IMR-90 (cell line): Measurements from ENCODE around the gene CD72. TPM values are rescaled to one million over a fixed set of nuclear protein-coding genes. Genes with fewer than 3 reads are reported as not detected.

Experiments
- ATAC-seq: fragments of 200-7000 bp; cut with Tn5 transposase; 2 replicates; pipeline ENCODE4 v1.9.1; 2020; ENCODE audit warnings: low read depth, mild to moderate bottlenecking, moderate library complexity
- BruUV-seq: library from RNA; stranded (reverse); fragments of 400-500 nt; replicated peaks from 2 replicates; lab custom pipeline; 2021; lab: Mats Ljungman, UMichigan
- CTCF ChIA-PET: fragments of 300-600 bp; formaldehyde crosslinking; extraction: SDS; loops from one replicate; lab custom pipeline; 2021; ENCODE audit warnings: antibody characterized with exemption; lab: Yijun Ruan, JAX
- POLR2A ChIA-PET: fragments of 300-600 bp; sonication (Branson Sonifier 250); formaldehyde crosslinking; loops from one replicate; lab custom pipeline; 2022; ENCODE audit warnings: antibody characterized with exemption; ENCODE audit not compliant: unreplicated experiment; lab: Charles Lee
- DNase-seq: peaks from one replicate; pipeline ENCODE4 v3.0.0; 2013
- H2AFZ ChIP-seq: replicated peaks from 2 replicates; pipeline ENCODE3; 2013; ENCODE audit warnings: low read length, mild to moderate bottlenecking; ENCODE audit not compliant: poor library complexity
- H2AK5ac ChIP-seq: 2 replicates; pipeline ENCODE4 v1.6.1; 2013; ENCODE audit warnings: low read depth, low read length, inconsistent platforms
- H2AK9ac ChIP-seq: replicated peaks from 2 replicates; pipeline ENCODE3; 2013; ENCODE audit warnings: mild to moderate bottlenecking, low read depth, low read length, moderate library complexity; ENCODE audit not compliant: poor library complexity
- H2BK120ac ChIP-seq: 2 replicates; pipeline ENCODE4 v1.6.1; 2013; ENCODE audit warnings: low read depth, low read length, inconsistent platforms
- H2BK15ac ChIP-seq: 3 replicates; pipeline ENCODE4 v1.6.1; 2013; ENCODE audit warnings: low read depth, low read length, inconsistent platforms
- H2BK20ac ChIP-seq: 2 replicates; pipeline ENCODE4 v1.6.1; 2013; ENCODE audit warnings: low read depth, mild to moderate bottlenecking, inconsistent platforms, low read length, moderate library complexity
- H2BK5ac ChIP-seq: 2 replicates; pipeline ENCODE4 v1.6.1; 2013; ENCODE audit warnings: mild to moderate bottlenecking, low read depth, low read length, inconsistent platforms; ENCODE audit not compliant: poor library complexity, severe bottlenecking
- H3K14ac ChIP-seq: replicated peaks from 2 replicates; pipeline ENCODE4 v1.6.1; 2013; ENCODE audit warnings: low read depth, low read length, inconsistent platforms
- H3K18ac ChIP-seq: 2 replicates; pipeline ENCODE4 v1.6.1; 2013; ENCODE audit warnings: low read depth, low read length, control low read depth
- H3K23ac ChIP-seq: 2 replicates; pipeline ENCODE4 v1.6.1; 2013; ENCODE audit warnings: low read depth, low read length, inconsistent platforms
- H3K27ac ChIP-seq: 2 replicates; pipeline ENCODE4 v1.5.1; 2013; ENCODE audit warnings: mild to moderate bottlenecking, control low read depth, low read length; ENCODE audit not compliant: insufficient read depth
- H3K27me3 ChIP-seq: 2 replicates; pipeline ENCODE4 v1.6.1; 2013; ENCODE audit warnings: low read length; ENCODE audit not compliant: control insufficient read depth, insufficient read depth
- H3K36me3 ChIP-seq: 2 replicates; pipeline ENCODE4 v1.6.1; 2013; ENCODE audit warnings: low read length, mixed read lengths; ENCODE audit not compliant: control insufficient read depth, insufficient read depth
- H3K4ac ChIP-seq: 2 replicates; pipeline ENCODE4 v1.6.1; 2013; ENCODE audit warnings: low read depth, low read length, inconsistent platforms
- H3K4me1 ChIP-seq: 2 replicates; pipeline ENCODE4 v1.6.1; 2013; ENCODE audit warnings: low read length, mixed read lengths; ENCODE audit not compliant: control insufficient read depth, insufficient read depth
- H3K4me2 ChIP-seq: 2 replicates; pipeline ENCODE4 v1.6.1; 2013; ENCODE audit warnings: low read depth, mild to moderate bottlenecking, control low read depth, low read length, moderate library complexity
- H3K4me3 ChIP-seq: 2 replicates; pipeline ENCODE4 v1.5.1; 2013; ENCODE audit warnings: low read depth, mild to moderate bottlenecking, control low read depth, low read length, moderate library complexity; ENCODE audit not compliant: insufficient read depth
- H3K56ac ChIP-seq: 2 replicates; pipeline ENCODE4 v1.6.1; 2013; ENCODE audit warnings: low read length, inconsistent platforms; ENCODE audit not compliant: insufficient read depth; ENCODE audit errors: extremely low read depth
- H3K79me1 ChIP-seq, 2 experiments: 2 replicates each; pipeline ENCODE4 v1.6.1; 2013; ENCODE audit warnings: low read length in 2 of 2, inconsistent platforms in 1 of 2, low read depth in 1 of 2
- H3K9ac ChIP-seq: 2 replicates; pipeline ENCODE4 v1.6.1; 2013; ENCODE audit warnings: low read depth, low read length, control low read depth
- H3K9me1 ChIP-seq: 2 replicates; pipeline ENCODE4 v1.6.1; 2013; ENCODE audit warnings: low read length, inconsistent platforms; ENCODE audit not compliant: insufficient read depth
- H3K9me3 ChIP-seq: 2 replicates; pipeline ENCODE4 v1.6.1; 2013; ENCODE audit warnings: low read length; ENCODE audit not compliant: control insufficient read depth, insufficient read depth
- H4K20me1 ChIP-seq: 2 replicates; pipeline ENCODE4 v1.6.1; 2013; ENCODE audit warnings: low read length, inconsistent platforms; ENCODE audit not compliant: insufficient read depth
- H4K5ac ChIP-seq: 2 replicates; pipeline ENCODE4 v1.6.1; 2013; ENCODE audit warnings: mild to moderate bottlenecking, low read depth, low read length, control low read depth
- H4K8ac ChIP-seq, 2 experiments: 2 replicates each; pipeline ENCODE4 v1.6.1; 2013; ENCODE audit warnings: low read depth in 2 of 2, low read length in 2 of 2, control low read depth in 1 of 2, inconsistent platforms in 1 of 2
- H4K91ac ChIP-seq: 2 replicates; pipeline ENCODE4 v1.6.1; 2013; ENCODE audit warnings: low read depth, low read length, inconsistent platforms; ENCODE audit not compliant: insufficient read depth
- BHLHE40 ChIP-seq: fragments of 150-350 bp; IDR thresholded peaks from 2 replicates; pipeline ENCODE4 v1.6.1; 2016; ENCODE audit warnings: mild to moderate bottlenecking, low read depth, low read length
- CEBPB ChIP-seq: IDR thresholded peaks from 2 replicates; pipeline ENCODE4 v1.6.1; 2012; ENCODE audit warnings: low read depth, low read length, improper control_type of control experiment
- CHD1 ChIP-seq: IDR thresholded peaks from 2 replicates; pipeline ENCODE4 v1.6.1; 2012; ENCODE audit warnings: low read depth, low read length, improper control_type of control experiment
- FOS ChIP-seq: fragments of 150-350 bp; IDR thresholded peaks from 2 replicates; pipeline ENCODE4 v1.6.1; 2016; ENCODE audit warnings: low read depth, low read length
- MAZ ChIP-seq: IDR thresholded peaks from 2 replicates; pipeline ENCODE4 v1.6.1; 2012; ENCODE audit warnings: low read depth, mild to moderate bottlenecking, low read length, improper control_type of control experiment, moderate library complexity, borderline replicate concordance
- MXI1 ChIP-seq: IDR thresholded peaks from 2 replicates; pipeline ENCODE4 v1.6.1; 2012; ENCODE audit warnings: low read depth, mild to moderate bottlenecking, low read length, moderate library complexity, borderline replicate concordance
- NFE2L2 ChIP-seq: fragments of 150-350 bp; IDR thresholded peaks from 2 replicates; pipeline ENCODE4 v1.6.1; 2016; ENCODE audit warnings: low read depth, mild to moderate bottlenecking, low read length
- POLR2A ChIP-seq: IDR thresholded peaks from 2 replicates; pipeline ENCODE4 v1.6.1; 2012; ENCODE audit warnings: mild to moderate bottlenecking, low read depth, low read length
- RCOR1 ChIP-seq: IDR thresholded peaks from 2 replicates; pipeline ENCODE4 v1.6.1; 2012; ENCODE audit warnings: mild to moderate bottlenecking, low read length, improper control_type of control experiment; ENCODE audit not compliant: insufficient replicate concordance
- RFX5 ChIP-seq: IDR thresholded peaks from 2 replicates; pipeline ENCODE4 v1.8.0; 2012; ENCODE audit warnings: low read depth, mild to moderate bottlenecking, low read length, moderate library complexity
- SMC3 ChIP-seq: fragments of 150-350 bp; IDR thresholded peaks from 2 replicates; pipeline ENCODE4 v1.6.1; 2016; ENCODE audit warnings: low read depth, mild to moderate bottlenecking, antibody characterized with exemption, low read length, moderate library complexity
- WGBS, 2 experiments: methylation state at CpG; one replicate each; pipeline versions ENCODE4 v1.1.5 to v1.1.7; 2013; ENCODE audit warnings: missing lambda C conversion rate in 2 of 2; ENCODE audit not compliant: insufficient read length in 1 of 2; ENCODE audit errors: extremely low coverage in 2 of 2; 5-methylcytosine and 5-hydroxymethylcytosine counted together
- dilution Hi-C: fragments of 300-500 bp; cut with HindIII; formaldehyde crosslinking; loops from one replicate; pipeline ENCODE4 v1.14.3; 2018; ENCODE audit warnings: low sequenced_read_pairs; ENCODE audit not compliant: unreplicated experiment
- in situ Hi-C: fragments of 300-500 bp; cut with MboI; formaldehyde crosslinking; loops from 3 replicates; pipeline ENCODE4 v1.14.3; 2019; ENCODE audit warnings: low sequenced_read_pairs, inconsistent platforms, mixed read lengths
- intact Hi-C: fragments of 100-400 bp; cut with micrococcal nuclease; formaldehyde crosslinking; loops from 2 replicates; pipeline ENCODE4 v1.10.0; 2022
- polyA plus RNA-seq, 3 experiments: library from polyadenylated mRNA; depleted of rRNA; stranded (reverse); fragments of >200 nt; gene quantifications; 2 replicates each; pipeline ENCODE4 v1.2.3, GENCODE V29; 2012; ENCODE audit warnings: low replicate concordance in 1 of 3
- total RNA-seq: library from RNA; depleted of rRNA; stranded (reverse); fragments of >200 nt; gene quantifications from 2 replicates; pipeline ENCODE4 v1.2.3, GENCODE V29; 2012
- TF ChIP-seq, protein P1 (sequence below): conservative IDR thresholded peaks from 2 replicates; pipeline ENCODE4 v1.5.1; 2012; ENCODE audit warnings: mild to moderate bottlenecking, low read depth, low read length, improper control_type of control experiment
- TF ChIP-seq, protein P2 (sequence below): fragments of 150-350 bp; IDR thresholded peaks from 2 replicates; pipeline ENCODE4 v1.6.1; 2017; ENCODE audit warnings: mild to moderate bottlenecking, antibody characterized with exemption, low read length, low read depth
- TF ChIP-seq, protein P3 (sequence below): fragments of 150-350 bp; IDR thresholded peaks from 2 replicates; pipeline ENCODE4 v1.6.1; 2016; ENCODE audit warnings: low read depth, mild to moderate bottlenecking, low read length, moderate library complexity, borderline replicate concordance

The CD72 gene
- total and polyA plus RNA-seq, 2 of the 4 experiments (the other 2 are of a cell fraction), result 0.36 to 0.58 TPM

DNA sequence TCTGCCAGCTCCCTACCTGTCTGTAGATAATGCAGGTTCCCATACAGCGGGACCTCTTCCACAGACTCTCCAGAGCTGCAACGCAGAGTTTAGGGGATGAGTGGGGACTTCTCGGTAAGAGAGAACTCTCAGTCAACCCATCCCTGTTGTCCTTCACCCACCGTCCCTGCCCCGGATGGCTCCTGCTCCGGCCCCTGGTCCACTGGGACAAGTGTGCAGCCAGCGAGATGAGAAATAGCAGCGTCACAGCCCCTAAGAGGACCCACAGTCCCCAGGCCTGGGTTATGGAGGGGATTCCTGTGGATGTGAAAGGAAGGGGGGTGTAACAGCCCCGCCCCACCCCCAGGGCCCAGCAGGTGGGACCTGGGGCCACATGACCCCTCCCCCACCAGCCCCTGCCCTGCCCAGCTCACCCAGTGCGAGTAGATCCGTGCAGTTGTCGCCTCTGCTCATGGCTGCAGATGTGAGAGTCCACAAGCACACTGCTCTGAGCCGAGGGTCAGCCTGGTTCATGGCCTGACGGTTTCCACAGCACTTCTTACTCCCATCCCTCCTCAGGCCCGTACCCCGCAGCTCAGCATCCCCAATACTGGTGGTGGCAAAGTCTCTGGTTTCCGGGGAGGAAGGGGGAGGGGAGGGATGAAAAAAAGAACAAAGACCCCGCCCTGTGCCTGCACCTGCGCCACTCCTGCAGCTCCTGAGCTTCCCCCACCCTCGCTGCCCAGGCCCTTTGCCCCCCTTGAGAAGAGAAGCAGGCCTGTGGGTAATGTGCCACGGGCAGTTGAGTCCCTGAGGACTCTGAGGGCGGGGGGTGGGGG is 32.3 kb upstream of the CD72 start, which contains the start of gene SIT1:
TSS of gene SIT1 (minus strand) at position 591 of the 818 bp plus-strand sequence. CDS start at position 513, 78 bp downstream.
- Histone ChIP-seq H3K18ac (no peak within 1 kb of the TSS), H3K23ac (no peak within 1 kb of the TSS), H3K27me3 (no peaks in the 10 kb centered on the region), H4K20me1 (no peaks in the 10 kb centered on the region), H3K9me3 (no peaks in the 10 kb centered on the region), H3K4ac (no peak within 1 kb of the TSS), H2AK5ac (no peak within 1 kb of the TSS), H3K14ac (no peak within 1 kb of the TSS), H2BK5ac (no peak within 1 kb of the TSS), H4K91ac (no peak within 1 kb of the TSS; the same call in 1 of the 2 replicates), H3K79me1 (0 out of 4 replicates have a peak, but pooled peaks cover 0 to 4% of the 10 kb centered on the region in 2 experiments), H3K4me1 (peaks cover 14% of the 10 kb centered on the region), H2BK15ac (no peak within 1 kb of the TSS), H3K56ac (no peak within 1 kb of the TSS), H2BK20ac (no peak within 1 kb of the TSS), H3K36me3 (no peaks in the 10 kb centered on the region), H3K4me2 (no peak within 1 kb of the TSS), H3K27ac (no peak within 1 kb of the TSS), H3K9ac (no peak within 1 kb of the TSS), H2BK120ac (no peak within 1 kb of the TSS), H3K9me1 (peaks cover 4% of the 10 kb centered on the region; the same call in 1 of the 2 replicates), H2AK9ac (peak within 1 kb of the TSS; percentile 39), H4K5ac (no peak within 1 kb of the TSS), H3K4me3 (no peak within 1 kb of the TSS), H2AFZ (peak within 1 kb of the TSS; percentile 73), H4K8ac (no peak within 1 kb of the TSS)
- BruUV-seq, result no TSS peak
- intact Hi-C loops, result loop anchor here (10.0 kb wide), 2 partner anchors 164 to 166 kb away; partner anchors contain the start of genes HINT2 and SPAG8
- no peak for DNase-seq
- no peak for ATAC-seq
- WGBS, 2 experiments, result 55% methylated on average over 4 of the region's 22 CpGs; no CpG with 5 or more reads in 1 of the 2 experiments
- in situ Hi-C loops, result loop anchor here (10.0 kb wide), 1 partner anchor 146 kb away; no protein-coding TSS in a partner anchor
- dilution Hi-C loops, result no loop called here
- no peak for TF ChIP-seq RCOR1
- TF ChIP-seq POLR2A, result no peak
- no peak for TF ChIP-seq SMC3
- TF ChIP-seq MXI1, result no peak
- TF ChIP-seq, protein P1, sequence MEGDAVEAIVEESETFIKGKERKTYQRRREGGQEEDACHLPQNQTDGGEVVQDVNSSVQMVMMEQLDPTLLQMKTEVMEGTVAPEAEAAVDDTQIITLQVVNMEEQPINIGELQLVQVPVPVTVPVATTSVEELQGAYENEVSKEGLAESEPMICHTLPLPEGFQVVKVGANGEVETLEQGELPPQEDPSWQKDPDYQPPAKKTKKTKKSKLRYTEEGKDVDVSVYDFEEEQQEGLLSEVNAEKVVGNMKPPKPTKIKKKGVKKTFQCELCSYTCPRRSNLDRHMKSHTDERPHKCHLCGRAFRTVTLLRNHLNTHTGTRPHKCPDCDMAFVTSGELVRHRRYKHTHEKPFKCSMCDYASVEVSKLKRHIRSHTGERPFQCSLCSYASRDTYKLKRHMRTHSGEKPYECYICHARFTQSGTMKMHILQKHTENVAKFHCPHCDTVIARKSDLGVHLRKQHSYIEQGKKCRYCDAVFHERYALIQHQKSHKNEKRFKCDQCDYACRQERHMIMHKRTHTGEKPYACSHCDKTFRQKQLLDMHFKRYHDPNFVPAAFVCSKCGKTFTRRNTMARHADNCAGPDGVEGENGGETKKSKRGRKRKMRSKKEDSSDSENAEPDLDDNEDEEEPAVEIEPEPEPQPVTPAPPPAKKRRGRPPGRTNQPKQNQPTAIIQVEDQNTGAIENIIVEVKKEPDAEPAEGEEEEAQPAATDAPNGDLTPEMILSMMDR, result no peak
- TF ChIP-seq, protein P2, sequence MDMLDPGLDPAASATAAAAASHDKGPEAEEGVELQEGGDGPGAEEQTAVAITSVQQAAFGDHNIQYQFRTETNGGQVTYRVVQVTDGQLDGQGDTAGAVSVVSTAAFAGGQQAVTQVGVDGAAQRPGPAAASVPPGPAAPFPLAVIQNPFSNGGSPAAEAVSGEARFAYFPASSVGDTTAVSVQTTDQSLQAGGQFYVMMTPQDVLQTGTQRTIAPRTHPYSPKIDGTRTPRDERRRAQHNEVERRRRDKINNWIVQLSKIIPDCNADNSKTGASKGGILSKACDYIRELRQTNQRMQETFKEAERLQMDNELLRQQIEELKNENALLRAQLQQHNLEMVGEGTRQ, result no peak
- no peak for TF ChIP-seq BHLHE40
- no peak for TF ChIP-seq RFX5
- TF ChIP-seq, protein P3, sequence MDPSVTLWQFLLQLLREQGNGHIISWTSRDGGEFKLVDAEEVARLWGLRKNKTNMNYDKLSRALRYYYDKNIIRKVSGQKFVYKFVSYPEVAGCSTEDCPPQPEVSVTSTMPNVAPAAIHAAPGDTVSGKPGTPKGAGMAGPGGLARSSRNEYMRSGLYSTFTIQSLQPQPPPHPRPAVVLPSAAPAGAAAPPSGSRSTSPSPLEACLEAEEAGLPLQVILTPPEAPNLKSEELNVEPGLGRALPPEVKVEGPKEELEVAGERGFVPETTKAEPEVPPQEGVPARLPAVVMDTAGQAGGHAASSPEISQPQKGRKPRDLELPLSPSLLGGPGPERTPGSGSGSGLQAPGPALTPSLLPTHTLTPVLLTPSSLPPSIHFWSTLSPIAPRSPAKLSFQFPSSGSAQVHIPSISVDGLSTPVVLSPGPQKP, result no peak
- no peak for TF ChIP-seq CEBPB
- no peak for TF ChIP-seq FOS
- no peak for TF ChIP-seq NFE2L2
- no peak for TF ChIP-seq CHD1
- TF ChIP-seq MAZ, result no peak
- POLR2A ChIA-PET, result no interaction called here
- CTCF ChIA-PET, result no interaction called here
